CD8-positive, alpha-beta memory T cell (primary cell): Measurements from ENCODE around the gene SUSD5. TPM values are rescaled to one million over a fixed set of nuclear protein-coding genes. Genes with fewer than 3 reads are reported as not detected.
A peak's percentile ranks its signal among the peaks of the same experiment; 100 is the strongest.

Experiments
- CTCF ChIA-PET: fragments of 350-600 bp; sonication (Branson Sonifier 250); formaldehyde crosslinking; loops from one replicate; lab custom pipeline; 2021; ENCODE audit warnings: antibody characterized with exemption; lab: Charles Lee
- POLR2A ChIA-PET: fragments of 350-600 bp; sonication (Branson Sonifier 250); formaldehyde crosslinking; loops from one replicate; lab custom pipeline; 2021; ENCODE audit warnings: antibody characterized with exemption; lab: Charles Lee
- DNase-seq, 5 donors: peaks; one replicate each; pipeline versions ENCODE4 v3.0.0 to v3.0.0-alpha.2; 2020 to 2022; ENCODE audit warnings: mixed read lengths in 1 of 5
- H3K27ac ChIP-seq: one replicate; pipeline ENCODE4 v1.7.0; 2013; ENCODE audit warnings: low read depth, mild to moderate bottlenecking, low read length, moderate library complexity
- H3K27me3 ChIP-seq: 2 replicates; pipeline ENCODE4 v1.7.0; 2013; ENCODE audit warnings: low read length, mild to moderate bottlenecking; ENCODE audit not compliant: insufficient read depth, poor library complexity, severe bottlenecking
- H3K36me3 ChIP-seq: 2 replicates; pipeline ENCODE4 v1.7.0; 2013; ENCODE audit warnings: mild to moderate bottlenecking, low read length, moderate library complexity; ENCODE audit not compliant: insufficient read depth
- H3K4me1 ChIP-seq: 2 replicates; pipeline ENCODE4 v1.7.0; 2013; ENCODE audit warnings: mild to moderate bottlenecking, low read length, moderate library complexity; ENCODE audit not compliant: insufficient read depth
- H3K4me3 ChIP-seq: 2 replicates; pipeline ENCODE4 v1.7.0; 2013; ENCODE audit warnings: mild to moderate bottlenecking, low read length
- H3K9me3 ChIP-seq: 2 replicates; pipeline ENCODE4 v1.7.0; 2013; ENCODE audit warnings: mild to moderate bottlenecking, low read length
- H3K27ac Mint-ChIP-seq, 8 donors: one replicate each; pipeline ENCODE4 v1.8.0; 2020 to 2021; ENCODE audit warnings: mixed read lengths in 8 of 8, mild to moderate bottlenecking in 6 of 8, inconsistent platforms in 3 of 8, moderate library complexity in 3 of 8
- H3K27me3 Mint-ChIP-seq, 2 donors: one replicate each; pipeline ENCODE4 v1.8.0; 2020 to 2021; ENCODE audit warnings: mixed read lengths in 2 of 2, mild to moderate bottlenecking in 1 of 2, moderate library complexity in 1 of 2
- H3K36me3 Mint-ChIP-seq, 3 donors: one replicate each; pipeline ENCODE4 v1.8.0; 2020 to 2021; ENCODE audit warnings: mixed read lengths in 3 of 3, inconsistent platforms in 1 of 3, mild to moderate bottlenecking in 1 of 3
- H3K4me1 Mint-ChIP-seq, 3 donors: one replicate each; pipeline ENCODE4 v1.8.0; 2020 to 2021; ENCODE audit warnings: mixed read lengths in 3 of 3, inconsistent platforms in 1 of 3, mild to moderate bottlenecking in 1 of 3
- H3K4me3 Mint-ChIP-seq, 7 donors: one replicate each; pipeline ENCODE4 v1.8.0; 2020 to 2021; ENCODE audit warnings: mixed read lengths in 7 of 7, mild to moderate bottlenecking in 6 of 7, moderate library complexity in 4 of 7, inconsistent platforms in 2 of 7
- H3K9me3 Mint-ChIP-seq, 5 donors: one replicate each; pipeline ENCODE4 v1.8.0; 2020 to 2022; ENCODE audit warnings: mixed read lengths in 5 of 5, mild to moderate bottlenecking in 3 of 5, moderate library complexity in 2 of 5, inconsistent platforms in 1 of 5
- polyA plus RNA-seq: library from polyadenylated mRNA; unstranded; fragments of 300-500 nt; fragmentation: Illumina TruSeq; gene quantifications from one replicate; pipeline ENCODE4 v1.2.3, GENCODE V29; 2021
- total RNA-seq, 2 experiments: library from RNA; stranded (reverse); gene quantifications; one replicate each; pipeline ENCODE4 v1.2.3, GENCODE V29; 2021

Gene SUSD5
- total and polyA plus RNA-seq, 3 experiments from 2014 or later = not detected

- no peak overlapping the region for H3K4me3 Mint-ChIP-seq
- Histone ChIP-seq H3K9me3 (no peaks in the 10 kb centered on the region), H3K4me1 (no peaks in the 10 kb centered on the region), H3K27me3 (peaks cover 3% of the 10 kb centered on the region), H3K27ac (no peak overlapping the region), H3K36me3 (no peaks in the 10 kb centered on the region), H3K4me3 (no peak overlapping the region)
- CTCF ChIA-PET = no interaction called here
- H3K27me3 Mint-ChIP-seq = peaks cover 4 to 46% of the 10 kb centered on the region in 2 donors
- DNase-seq = no peak
- peaks cover 0 to 8% (median 2%) of the 10 kb centered on the region in 5 donors for H3K9me3 Mint-ChIP-seq
- H3K27ac Mint-ChIP-seq = no peak overlapping the region
- POLR2A ChIA-PET = no interaction called here
- H3K36me3 Mint-ChIP-seq = no peaks in the 10 kb centered on the region
- no peaks in the 10 kb centered on the region for H3K4me1 Mint-ChIP-seq
Measured at GRCh38 chr3:33236005-33236404, 17.4 kb upstream of the SUSD5 start.

- ChIA-PET POLR2A (no interaction called here), CTCF (no interaction called here)
- H3K4me3 Mint-ChIP-seq = no peak overlapping the region
- H3K27ac Mint-ChIP-seq = peak overlapping the region in 1 of 8 donors; percentile 36
- Histone ChIP-seq H3K4me1 (no peaks in the 10 kb centered on the region), H3K4me3 (no peak overlapping the region), H3K9me3 (no peaks in the 10 kb centered on the region), H3K27me3 (peaks cover 3% of the 10 kb centered on the region), H3K36me3 (no peaks in the 10 kb centered on the region), H3K27ac (no peak overlapping the region)
- peaks cover 0 to 4% (median 2%) of the 10 kb centered on the region in 5 donors for H3K9me3 Mint-ChIP-seq
- peaks cover 9 to 41% of the 10 kb centered on the region in 2 donors for H3K27me3 Mint-ChIP-seq
- peaks cover 0 to 5% (median 0%) of the 10 kb centered on the region in 3 donors for H3K36me3 Mint-ChIP-seq
- no peaks in the 10 kb centered on the region for H3K4me1 Mint-ChIP-seq
- DNase-seq = no peak
Measured at GRCh38 chr3:33233884-33234283, 15.3 kb upstream of the SUSD5 start.

GRCh38 chr3:33231756-33232465, 13.3 kb upstream of the SUSD5 start:
- Mint-ChIP-seq H3K36me3 (peaks cover 0 to 5% (median 0%) of the 10 kb centered on the region in 3 donors), H3K27ac (no peak overlapping the region), H3K9me3 (peaks cover 0 to 4% (median 0%) of the 10 kb centered on the region in 5 donors), H3K27me3 (peaks cover 5 to 45% of the 10 kb centered on the region in 2 donors), H3K4me3 (no peak overlapping the region), H3K4me1 (no peaks in the 10 kb centered on the region)
- POLR2A ChIA-PET = no interaction called here
- H3K27ac ChIP-seq = no peak overlapping the region
- no peak overlapping the region for H3K4me3 ChIP-seq
- H3K9me3 ChIP-seq = no peaks in the 10 kb centered on the region
- H3K36me3 ChIP-seq = no peaks in the 10 kb centered on the region
- H3K27me3 ChIP-seq = peaks cover 3% of the 10 kb centered on the region
- no peaks in the 10 kb centered on the region for H3K4me1 ChIP-seq
- no peak for DNase-seq
- CTCF ChIA-PET = no interaction called here

GRCh38 chr3:33229947-33230346, 11.3 kb upstream of the SUSD5 start:
- Histone ChIP-seq H3K36me3 (no peaks in the 10 kb centered on the region), H3K27me3 (no peaks in the 10 kb centered on the region), H3K4me3 (no peak overlapping the region), H3K4me1 (no peaks in the 10 kb centered on the region), H3K9me3 (no peaks in the 10 kb centered on the region), H3K27ac (no peak overlapping the region)
- CTCF ChIA-PET = no interaction called here
- POLR2A ChIA-PET = no interaction called here
- peaks cover 0 to 4% (median 0%) of the 10 kb centered on the region in 5 donors for H3K9me3 Mint-ChIP-seq
- H3K36me3 Mint-ChIP-seq = peaks cover 0 to 5% (median 0%) of the 10 kb centered on the region in 3 donors
- no peak for DNase-seq
- no peak overlapping the region for H3K4me3 Mint-ChIP-seq
- H3K27me3 Mint-ChIP-seq = peaks cover 5 to 32% of the 10 kb centered on the region in 2 donors
- H3K27ac Mint-ChIP-seq = no peak overlapping the region
- no peaks in the 10 kb centered on the region for H3K4me1 Mint-ChIP-seq

- H3K4me1 Mint-ChIP-seq = no peaks in the 10 kb centered on the region
- Histone ChIP-seq H3K4me3 (no peak overlapping the region), H3K27me3 (no peaks in the 10 kb centered on the region), H3K36me3 (no peaks in the 10 kb centered on the region), H3K9me3 (no peaks in the 10 kb centered on the region), H3K27ac (no peak overlapping the region), H3K4me1 (no peaks in the 10 kb centered on the region)
- no peak overlapping the region for H3K27ac Mint-ChIP-seq
- ChIA-PET POLR2A (no interaction called here), CTCF (interaction anchor here (0.6 to 0.7 kb wide), 2 partner anchors 19 to 71 kb away, joined by 3 read pairs; no protein-coding TSS in a partner anchor)
- no peak overlapping the region for H3K4me3 Mint-ChIP-seq
- H3K36me3 Mint-ChIP-seq = peaks cover 0 to 5% (median 0%) of the 10 kb centered on the region in 3 donors
- H3K27me3 Mint-ChIP-seq = peaks cover 5 to 30% of the 10 kb centered on the region in 2 donors
- DNase-seq = no peak
- H3K9me3 Mint-ChIP-seq = peaks cover 0 to 3% (median 0%) of the 10 kb centered on the region in 5 donors
Measured at GRCh38 chr3:33229066-33229465, 10.5 kb upstream of the SUSD5 start.

- Histone ChIP-seq H3K4me1 (no peaks in the 10 kb centered on the region), H3K36me3 (no peaks in the 10 kb centered on the region), H3K4me3 (no peak overlapping the region), H3K27ac (no peak overlapping the region), H3K27me3 (peaks cover 3% of the 10 kb centered on the region), H3K9me3 (no peaks in the 10 kb centered on the region)
- no peaks in the 10 kb centered on the region for H3K9me3 Mint-ChIP-seq
- H3K4me3 Mint-ChIP-seq = no peak overlapping the region
- ChIA-PET CTCF (no interaction called here), POLR2A (no interaction called here)
- no peaks in the 10 kb centered on the region for H3K36me3 Mint-ChIP-seq
- H3K27me3 Mint-ChIP-seq = peaks cover 17 to 43% of the 10 kb centered on the region in 2 donors
- DNase-seq = no peak
- peaks cover 3 to 10% (median 4%) of the 10 kb centered on the region in 3 donors for H3K4me1 Mint-ChIP-seq
- H3K27ac Mint-ChIP-seq = no peak overlapping the region
Measured at GRCh38 chr3:33221241-33221640, 2.6 kb upstream of the SUSD5 start.

- no peaks in the 10 kb centered on the region for H3K9me3 ChIP-seq
- CTCF ChIA-PET = no interaction called here
Measured at GRCh38 chr3:33219175-33219487, 521 bp upstream of the SUSD5 start.

GRCh38 chr3:33217866-33218445, 654 bp downstream of the SUSD5 start:
- no peak overlapping the region for H3K4me3 ChIP-seq
- no peaks in the 10 kb centered on the region for H3K9me3 ChIP-seq
- H3K27me3 ChIP-seq = peaks cover 3% of the 10 kb centered on the region
- Mint-ChIP-seq H3K4me3 (peak overlapping the region in 2 of 7 donors; percentile 15 to 47), H3K27me3 (peaks cover 27 to 66% of the 10 kb centered on the region in 2 donors), H3K9me3 (no peaks in the 10 kb centered on the region), H3K4me1 (peaks cover 3 to 10% (median 4%) of the 10 kb centered on the region in 3 donors), H3K36me3 (no peaks in the 10 kb centered on the region), H3K27ac (no peak overlapping the region)
- CTCF ChIA-PET = no interaction called here
- no peaks in the 10 kb centered on the region for H3K4me1 ChIP-seq
- H3K27ac ChIP-seq = no peak overlapping the region
- no peaks in the 10 kb centered on the region for H3K36me3 ChIP-seq
- no peak for DNase-seq
- POLR2A ChIA-PET = interaction anchor here (0.5 kb wide), 1 partner anchor 153 kb away, joined by 4 read pairs; no protein-coding TSS in a partner anchor

More at GRCh38 chr3:33219175-33219487, 521 bp upstream of the SUSD5 start:
- H3K27me3 ChIP-seq = peaks cover 3% of the 10 kb centered on the region
- peaks cover 3 to 10% (median 4%) of the 10 kb centered on the region in 3 donors for H3K4me1 Mint-ChIP-seq
- no peak overlapping the region for H3K4me3 ChIP-seq
- H3K27ac ChIP-seq = no peak overlapping the region
- no peak overlapping the region for H3K27ac Mint-ChIP-seq
- POLR2A ChIA-PET = no interaction called here
- no peaks in the 10 kb centered on the region for H3K9me3 Mint-ChIP-seq
- no peaks in the 10 kb centered on the region for H3K36me3 ChIP-seq
- H3K4me1 ChIP-seq = no peaks in the 10 kb centered on the region
- H3K4me3 Mint-ChIP-seq = no peak overlapping the region
- H3K36me3 Mint-ChIP-seq = no peaks in the 10 kb centered on the region
- H3K27me3 Mint-ChIP-seq = peaks cover 27 to 62% of the 10 kb centered on the region in 2 donors
- DNase-seq = no peak
